ENCODE measurements around the gene STXBP1.

The STXBP1 gene

GRCh38 chr9:127660886-127661741, 49.0 kb downstream of the STXBP1 start:
- DNase-seq = no peak

- no peak for DNase-seq
Measured at GRCh38 chr9:127662617-127663016, 50.5 kb downstream of the STXBP1 start.

GRCh38 chr9:127664324-127664677, 52.2 kb downstream of the STXBP1 start:
- no peak for DNase-seq

- no peak for DNase-seq
Measured at GRCh38 chr9:127664678-127665507, 52.8 kb downstream of the STXBP1 start.

GRCh38 chr9:127667127-127667844, 55.2 kb downstream of the STXBP1 start:
- DNase-seq = no peak

GRCh38 chr9:127667906-127668305, 55.8 kb downstream of the STXBP1 start:
- DNase-seq = no peak

- DNase-seq = no peak
Measured at GRCh38 chr9:127673234-127673633, 61.2 kb downstream of the STXBP1 start.

GRCh38 chr9:127676638-127677037, 64.6 kb downstream of the STXBP1 start:
- DNase-seq = no peak

GRCh38 chr9:127679506-127679905, 67.4 kb downstream of the STXBP1 start:
- DNase-seq = no peak

- DNase-seq = no peak
Measured at GRCh38 chr9:127680226-127680625, 68.1 kb downstream of the STXBP1 start.

- DNase-seq = no peak
Measured at GRCh38 chr9:127680846-127681245, 68.8 kb downstream of the STXBP1 start.

GRCh38 chr9:127682351-127683136, 70.5 kb downstream of the STXBP1 start:
- DNase-seq = no peak

- DNase-seq = no peak
Measured at GRCh38 chr9:127683723-127684122, 71.6 kb downstream of the STXBP1 start.

- DNase-seq = no peak
Measured at GRCh38 chr9:127684576-127684975, 72.5 kb downstream of the STXBP1 start.

GRCh38 chr9:127686461-127687393, 74.7 kb downstream of the STXBP1 start:
- DNase-seq = no peak

GRCh38 chr9:127689329-127690000, 77.4 kb downstream of the STXBP1 start:
- no peak for DNase-seq

- no peak for DNase-seq
Measured at GRCh38 chr9:127690735-127691134, 78.7 kb downstream of the STXBP1 start.

- DNase-seq = no peak
Measured at GRCh38 chr9:127692071-127692470, 80.0 kb downstream of the STXBP1 start.

- DNase-seq = no peak
Measured at GRCh38 chr9:127693143-127693542, 81.1 kb downstream of the STXBP1 start.

- DNase-seq = no peak
Measured at GRCh38 chr9:127693697-127694096, 81.6 kb downstream of the STXBP1 start.

Data from activated T-cell treated with anti-CD3 and anti-CD28 coated beads, Interleukin-2, amount 50 U/mL, for 48 hours (primary cell).